GM12801 (cell line): Measurements from ENCODE around the gene TBCEL.

Source experiments
- CTCF ChIP-seq: IDR thresholded peaks from one replicate; pipeline ENCODE4 v1.5.1; 2011; ENCODE audit warnings: control low read depth; ENCODE audit not compliant: insufficient read length; ENCODE audit errors: extremely low read depth

Gene TBCEL

GRCh38 chr11:121054266-121054665, 30.4 kb downstream of the TBCEL start:
- TF ChIP-seq CTCF = no peak

- TF ChIP-seq CTCF = no peak
Measured at GRCh38 chr11:121055076-121055475, 31.2 kb downstream of the TBCEL start.

- TF ChIP-seq CTCF = no peak
Measured at GRCh38 chr11:121057922-121058321, 34.0 kb downstream of the TBCEL start.

- TF ChIP-seq CTCF = no peak
Measured at GRCh38 chr11:121058941-121059340, 35.0 kb downstream of the TBCEL start.

- no peak for TF ChIP-seq CTCF
Measured at GRCh38 chr11:121059605-121060004, 35.7 kb downstream of the TBCEL start.

- TF ChIP-seq CTCF = no peak
Measured at GRCh38 chr11:121063728-121064127, 39.8 kb downstream of the TBCEL start.

GRCh38 chr11:121066623-121067022, 42.7 kb downstream of the TBCEL start:
- no peak for TF ChIP-seq CTCF

GRCh38 chr11:121067026-121067425, 43.1 kb downstream of the TBCEL start:
- TF ChIP-seq CTCF = no peak
